HT1080 (cell line): Measurements from ENCODE around the gene AKIRIN2. TPM values are rescaled to one million over a fixed set of nuclear protein-coding genes. Genes with fewer than 3 reads are reported as not detected.
"Not testable (repeated sequence)": the region's sequence is repeated elsewhere in the genome, so short reads cannot be mapped to it uniquely, and the experiment has no call there.

Experiments used
- DNase-seq: peaks from one replicate; pipeline ENCODE4 v3.0.0-alpha.2; 2015; ENCODE audit warnings: low read depth
- total RNA-seq: library from RNA; depleted of rRNA; stranded (reverse); fragments of >200 nt; shearing (Covaris generic); gene quantifications from 2 replicates; pipeline ENCODE4 v1.2.3, GENCODE V29; 2014

Gene AKIRIN2
- total RNA-seq, 1 experiment from 2014 or later: 32.4 TPM

- DNase-seq: peak; percentile 32
These were observed 16.8 kb upstream of the AKIRIN2 start for GRCh38 chr6:87718662-87719433.

GRCh38 chr6:87716928-87717614, 15.0 kb upstream of the AKIRIN2 start:
- no peak for DNase-seq

GRCh38 chr6:87714093-87714842, 12.2 kb upstream of the AKIRIN2 start:
- peak; percentile 97 for DNase-seq

GRCh38 chr6:87712713-87713112, 10.7 kb upstream of the AKIRIN2 start:
- DNase-seq: not testable (repeated sequence)

GRCh38 chr6:87710090-87710489, 8.1 kb upstream of the AKIRIN2 start:
- DNase-seq: no peak

- DNase-seq: not testable (repeated sequence)
These were observed 6.8 kb upstream of the AKIRIN2 start for GRCh38 chr6:87708581-87709427.

GRCh38 chr6:87706187-87706966, 4.3 kb upstream of the AKIRIN2 start:
- DNase-seq: peak; percentile 38

- DNase-seq: peak; percentile 78
These were observed 3.1 kb upstream of the AKIRIN2 start for GRCh38 chr6:87705070-87705691.

- peak; percentile 40 for DNase-seq
These were observed 1.0 kb upstream of the AKIRIN2 start for GRCh38 chr6:87703039-87703438.

GRCh38 chr6:87702589-87702945, 534 bp upstream of the AKIRIN2 start:
- DNase-seq: no peak

GRCh38 chr6:87701344-87701675, 723 bp downstream of the AKIRIN2 start:
- no peak for DNase-seq

- peak; percentile 84 for DNase-seq
These were observed 1.4 kb downstream of the AKIRIN2 start for GRCh38 chr6:87700397-87701343.

- no peak for DNase-seq
These were observed 2.5 kb downstream of the AKIRIN2 start for GRCh38 chr6:87699576-87699975.

- no peak for DNase-seq
These were observed 3.5 kb downstream of the AKIRIN2 start for GRCh38 chr6:87698547-87699006.

- no peak for DNase-seq
These were observed 4.2 kb downstream of the AKIRIN2 start for GRCh38 chr6:87697581-87698546.

GRCh38 chr6:87696817-87697216, 5.2 kb downstream of the AKIRIN2 start:
- DNase-seq: not testable (repeated sequence)

- no peak for DNase-seq
These were observed 9.9 kb downstream of the AKIRIN2 start for GRCh38 chr6:87692086-87692485.

- no peak for DNase-seq
These were observed 11.6 kb downstream of the AKIRIN2 start for GRCh38 chr6:87690441-87690840.
